ENCODE results near the gene RNU6-9.
"Not testable (repeated sequence)": the region's sequence is repeated elsewhere in the genome, so short reads cannot be mapped to it uniquely, and the experiment has no call there.

RNU6-9 gene

GRCh38 chr19:861756-862580, 31.3 kb upstream of the RNU6-9 start:
- peak; percentile 48 to 86 for DNase-seq

GRCh38 chr19:862581-863314, 30.5 kb upstream of the RNU6-9 start:
- DNase-seq = peak in 1 of 2 experiments; percentile 79

GRCh38 chr19:863315-863620, 30.0 kb upstream of the RNU6-9 start:
- DNase-seq = no peak

GRCh38 chr19:866769-867300, 26.4 kb upstream of the RNU6-9 start:
- no peak for DNase-seq

- DNase-seq = no peak
These were observed 25.9 kb upstream of the RNU6-9 start for GRCh38 chr19:867301-867793.

GRCh38 chr19:867855-868457, 25.3 kb upstream of the RNU6-9 start:
- no peak for DNase-seq

GRCh38 chr19:868458-869244, 24.6 kb upstream of the RNU6-9 start:
- DNase-seq = no peak

- no peak for DNase-seq
These were observed 23.8 kb upstream of the RNU6-9 start for GRCh38 chr19:869245-870177.

- no peak for DNase-seq
These were observed 23.0 kb upstream of the RNU6-9 start for GRCh38 chr19:870314-870713.

- no peak for DNase-seq
These were observed 22.3 kb upstream of the RNU6-9 start for GRCh38 chr19:870963-871401.

- no peak for DNase-seq
These were observed 21.6 kb upstream of the RNU6-9 start for GRCh38 chr19:871446-872265.

- DNase-seq = peak in 1 of 2 experiments; percentile 31
These were observed 20.9 kb upstream of the RNU6-9 start for GRCh38 chr19:872266-872951.

- no peak for DNase-seq
These were observed 20.2 kb upstream of the RNU6-9 start for GRCh38 chr19:873084-873483.

GRCh38 chr19:873561-874041, 19.7 kb upstream of the RNU6-9 start:
- no peak for DNase-seq

- DNase-seq = no peak
These were observed 17.9 kb upstream of the RNU6-9 start for GRCh38 chr19:875265-875879.

- no peak for DNase-seq
These were observed 17.2 kb upstream of the RNU6-9 start for GRCh38 chr19:876089-876488.

- no peak for DNase-seq
These were observed 16.4 kb upstream of the RNU6-9 start for GRCh38 chr19:876780-877314.

- not testable (repeated sequence) for DNase-seq
These were observed 15.2 kb upstream of the RNU6-9 start for GRCh38 chr19:877992-878660.

All from NCI-H526 (cell line).